SJCRH30 (cell line): Measurements from ENCODE around the gene NKAIN4. TPM values are rescaled to one million over a fixed set of nuclear protein-coding genes. Genes with fewer than 3 reads are reported as not detected.

Experiments used
- DNase-seq, 2 experiments: peaks; one replicate each; pipeline ENCODE4 v3.0.0-alpha.2; 2015 to 2020
- H3K27ac ChIP-seq: fragments of 250-450 bp; sonication (Bioruptor Pico); 2 replicates; pipeline ENCODE4 v1.5.1; 2020; ENCODE audit warnings: mild to moderate bottlenecking, moderate library complexity
- H3K27me3 ChIP-seq: fragments of 250-450 bp; sonication (Bioruptor Pico); 2 replicates; pipeline ENCODE4 v1.5.1; 2020; ENCODE audit warnings: mild to moderate bottlenecking, moderate library complexity
- H3K36me3 ChIP-seq: fragments of 250-450 bp; sonication (Bioruptor Pico); 2 replicates; pipeline ENCODE4 v1.5.1; 2020; ENCODE audit warnings: mild to moderate bottlenecking, moderate library complexity
- H3K4me1 ChIP-seq: fragments of 250-450 bp; sonication (Bioruptor Pico); 2 replicates; pipeline ENCODE4 v1.5.1; 2020; ENCODE audit warnings: mild to moderate bottlenecking, moderate library complexity
- H3K4me3 ChIP-seq: fragments of 250-450 bp; sonication (Bioruptor Pico); 2 replicates; pipeline ENCODE4 v1.5.1; 2020; ENCODE audit warnings: mild to moderate bottlenecking, moderate library complexity
- H3K9me3 ChIP-seq: fragments of 250-450 bp; sonication (Bioruptor Pico); replicated peaks from 2 replicates; pipeline ENCODE4 v1.5.1; 2020; ENCODE audit warnings: mild to moderate bottlenecking, moderate library complexity
- total RNA-seq: library from RNA; depleted of rRNA; stranded (reverse); fragments of >200 nt; shearing (Covaris generic); gene quantifications from 2 replicates; pipeline ENCODE4 v1.2.3, GENCODE V29; 2014

The NKAIN4 gene
- total RNA-seq, 1 experiment from 2014 or later: 15.5 TPM

DNA sequence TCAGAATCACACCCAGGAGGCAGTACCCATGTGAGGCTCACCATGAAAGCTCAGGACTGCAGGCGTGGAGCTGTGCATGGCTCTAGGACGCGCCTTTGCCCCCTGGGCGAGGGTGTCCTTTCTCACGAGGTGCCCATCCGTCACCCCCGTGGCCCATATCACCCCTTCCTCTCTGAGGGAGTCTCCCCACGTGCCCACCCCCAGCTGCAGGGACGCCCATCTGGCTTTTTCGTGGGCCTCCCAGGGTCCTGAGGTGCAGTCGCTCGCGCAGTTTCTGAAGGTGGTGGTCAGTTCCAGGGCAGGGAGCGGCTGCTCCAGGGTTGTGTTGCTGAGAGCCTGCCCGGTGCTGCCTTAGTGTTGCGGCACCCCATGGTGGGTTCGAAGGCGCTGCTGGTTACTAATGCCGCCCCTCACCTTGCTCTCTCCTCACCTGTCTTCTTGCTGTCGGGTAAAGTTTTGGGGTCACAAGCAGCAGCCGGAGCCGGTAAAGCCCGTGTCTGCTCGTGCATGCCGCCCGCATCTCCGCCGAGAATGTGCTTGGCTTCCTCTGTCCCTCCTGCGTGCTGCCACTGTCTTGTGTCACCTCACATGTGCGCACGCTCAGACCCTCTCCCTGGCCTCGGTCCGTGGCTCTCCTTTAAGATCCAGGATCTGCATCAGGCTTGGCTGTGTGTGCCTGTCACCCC lies 29.3 kb upstream of the NKAIN4 start:
- DNase-seq: no peak
- H3K4me1 ChIP-seq: no peaks in the 10 kb centered on the region
- peaks cover 60% of the 10 kb centered on the region for H3K36me3 ChIP-seq
- no peaks in the 10 kb centered on the region for H3K9me3 ChIP-seq
- no peaks in the 10 kb centered on the region for H3K27me3 ChIP-seq
- H3K4me3 ChIP-seq: no peak overlapping the region
- no peak overlapping the region for H3K27ac ChIP-seq

DNA sequence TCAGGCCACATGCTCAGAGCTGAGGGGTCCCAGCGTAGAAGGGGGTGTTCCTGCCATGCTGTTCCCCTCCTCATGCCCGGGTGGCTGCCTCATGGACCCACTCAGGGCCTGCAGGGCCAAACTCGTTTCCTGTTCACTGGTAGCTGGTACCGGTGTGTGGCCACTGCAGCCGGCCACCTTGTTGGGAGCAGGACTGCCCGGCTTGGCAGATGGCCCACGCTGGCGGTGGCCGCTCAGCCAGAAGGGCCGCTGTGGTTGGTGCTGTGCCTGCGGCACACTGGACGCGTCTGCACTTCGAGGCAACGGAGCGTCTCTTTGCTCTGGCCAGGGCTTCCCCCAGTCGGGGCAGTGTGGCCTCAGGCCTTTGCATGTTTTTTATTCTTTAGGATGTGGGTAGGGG lies 28.7 kb upstream of the NKAIN4 start:
- no peak overlapping the region for H3K4me3 ChIP-seq
- no peaks in the 10 kb centered on the region for H3K27me3 ChIP-seq
- DNase-seq: no peak
- no peaks in the 10 kb centered on the region for H3K9me3 ChIP-seq
- no peak overlapping the region for H3K27ac ChIP-seq
- no peaks in the 10 kb centered on the region for H3K4me1 ChIP-seq
- H3K36me3 ChIP-seq: peaks cover 58% of the 10 kb centered on the region

GRCh38 chr20:63281742-63282665 lies 27.7 kb upstream of the NKAIN4 start:
- Histone ChIP-seq H3K4me1 (no peaks in the 10 kb centered on the region), H3K4me3 (no peak overlapping the region), H3K9me3 (no peaks in the 10 kb centered on the region), H3K27me3 (no peaks in the 10 kb centered on the region), H3K27ac (no peak overlapping the region), H3K36me3 (peaks cover 61% of the 10 kb centered on the region)
- DNase-seq: no peak

GRCh38 chr20:63280929-63281545 lies 26.8 kb upstream of the NKAIN4 start:
- no peak overlapping the region for H3K4me3 ChIP-seq
- DNase-seq: no peak
- H3K27me3 ChIP-seq: no peaks in the 10 kb centered on the region
- peaks cover 71% of the 10 kb centered on the region for H3K36me3 ChIP-seq
- no peak overlapping the region for H3K27ac ChIP-seq
- H3K4me1 ChIP-seq: no peaks in the 10 kb centered on the region
- no peaks in the 10 kb centered on the region for H3K9me3 ChIP-seq

DNA sequence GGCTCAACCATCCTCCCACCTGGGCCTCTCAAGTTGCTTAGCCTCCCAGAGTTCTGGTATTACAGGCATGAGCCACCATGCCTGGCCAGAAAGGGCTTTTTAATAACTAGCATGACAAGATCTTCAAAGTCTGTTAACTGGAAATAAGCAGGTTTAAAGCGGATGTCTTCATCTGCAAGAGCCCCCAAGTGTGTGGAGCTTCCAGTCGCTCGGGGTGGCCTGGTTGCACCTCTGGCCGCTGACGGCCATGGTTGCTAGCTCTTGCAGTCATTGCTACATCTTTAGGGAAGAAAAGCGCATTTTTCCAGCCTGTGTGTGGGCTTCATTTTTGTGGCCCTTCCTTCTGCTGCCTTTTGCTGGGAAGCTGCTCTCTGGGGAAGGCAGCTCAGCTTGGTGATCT lies 26.1 kb upstream of the NKAIN4 start:
- no peak for DNase-seq
- no peaks in the 10 kb centered on the region for H3K27me3 ChIP-seq
- H3K9me3 ChIP-seq: no peaks in the 10 kb centered on the region
- H3K27ac ChIP-seq: no peak overlapping the region
- H3K4me3 ChIP-seq: no peak overlapping the region
- no peaks in the 10 kb centered on the region for H3K4me1 ChIP-seq
- peaks cover 68% of the 10 kb centered on the region for H3K36me3 ChIP-seq

DNA sequence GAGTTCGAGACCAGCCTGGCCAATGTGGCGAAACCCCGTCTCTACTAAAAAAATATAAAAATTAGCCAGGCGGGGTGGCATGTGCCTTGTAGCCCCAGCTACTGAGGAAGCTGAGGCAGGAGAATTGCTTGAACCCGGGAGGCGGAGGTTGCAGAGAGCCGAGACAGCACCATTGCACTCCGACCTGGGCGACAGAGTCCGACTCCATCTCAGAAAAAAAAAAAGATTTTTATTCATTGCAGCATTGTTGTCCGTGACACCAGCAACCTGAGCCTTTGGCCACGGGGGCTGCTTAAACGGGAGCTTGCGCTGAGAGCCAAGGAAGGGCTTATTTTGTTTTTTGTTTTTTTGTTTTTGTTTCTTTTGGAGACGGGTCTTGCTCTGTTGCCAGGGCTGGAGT lies 25.7 kb upstream of the NKAIN4 start:
- H3K27ac ChIP-seq: no peak overlapping the region
- H3K27me3 ChIP-seq: no peaks in the 10 kb centered on the region
- no peak for DNase-seq
- no peaks in the 10 kb centered on the region for H3K4me1 ChIP-seq
- H3K4me3 ChIP-seq: no peak overlapping the region
- H3K9me3 ChIP-seq: no peaks in the 10 kb centered on the region
- H3K36me3 ChIP-seq: peaks cover 63% of the 10 kb centered on the region

DNA sequence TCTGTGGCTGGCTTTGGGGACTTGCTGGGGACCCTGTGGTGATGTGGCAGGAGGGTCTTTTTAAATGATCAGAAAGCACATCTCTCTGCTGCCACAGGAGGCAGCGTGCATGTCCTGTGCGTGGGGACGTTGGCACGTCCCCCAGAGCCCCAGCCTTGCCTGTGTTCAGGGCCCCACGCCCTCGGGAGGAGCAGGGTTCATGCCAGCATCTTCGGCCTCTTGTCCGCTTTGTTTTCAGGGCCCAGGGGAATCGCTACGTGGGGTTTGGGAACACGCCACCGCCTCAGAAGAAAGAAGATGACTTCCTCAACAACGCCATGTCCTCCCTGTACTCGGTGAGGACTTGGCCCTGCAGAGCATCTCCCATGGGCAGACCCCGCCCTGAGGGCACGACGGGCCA lies 24.4 kb upstream of the NKAIN4 start:
- peaks cover 62% of the 10 kb centered on the region for H3K36me3 ChIP-seq
- H3K4me1 ChIP-seq: peaks cover 3% of the 10 kb centered on the region
- no peak for DNase-seq
- H3K27ac ChIP-seq: no peak overlapping the region
- no peaks in the 10 kb centered on the region for H3K9me3 ChIP-seq
- no peaks in the 10 kb centered on the region for H3K27me3 ChIP-seq
- no peak overlapping the region for H3K4me3 ChIP-seq

- Histone ChIP-seq H3K27ac (no peak overlapping the region), H3K27me3 (no peaks in the 10 kb centered on the region), H3K36me3 (peaks cover 52% of the 10 kb centered on the region), H3K4me3 (no peak overlapping the region), H3K4me1 (peaks cover 7% of the 10 kb centered on the region), H3K9me3 (no peaks in the 10 kb centered on the region)
- DNase-seq: no peak
Measured at GRCh38 chr20:63277466-63278272, 23.4 kb upstream of the NKAIN4 start.

DNA sequence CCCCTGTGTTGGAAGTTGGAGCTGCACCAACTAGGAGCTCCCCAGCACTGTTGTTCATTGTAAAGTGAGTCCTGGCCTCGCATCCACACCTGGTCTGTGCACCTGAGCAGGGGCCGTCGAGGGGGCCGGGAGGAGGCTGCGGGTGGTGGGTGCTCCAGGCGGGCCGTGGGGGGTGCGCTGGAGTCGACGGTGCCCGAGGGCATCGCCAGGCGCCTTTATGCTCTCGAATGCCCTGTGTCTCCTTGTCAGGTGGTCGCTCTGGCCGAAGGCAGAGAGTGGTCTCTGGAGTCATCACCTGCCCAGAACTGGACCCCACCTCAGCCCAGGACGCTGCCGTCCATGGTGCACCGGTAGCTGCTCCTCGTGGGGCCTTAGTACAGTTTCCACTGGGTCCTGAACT lies 22.7 kb upstream of the NKAIN4 start:
- H3K36me3 ChIP-seq: peaks cover 50% of the 10 kb centered on the region
- DNase-seq: no peak

DNA sequence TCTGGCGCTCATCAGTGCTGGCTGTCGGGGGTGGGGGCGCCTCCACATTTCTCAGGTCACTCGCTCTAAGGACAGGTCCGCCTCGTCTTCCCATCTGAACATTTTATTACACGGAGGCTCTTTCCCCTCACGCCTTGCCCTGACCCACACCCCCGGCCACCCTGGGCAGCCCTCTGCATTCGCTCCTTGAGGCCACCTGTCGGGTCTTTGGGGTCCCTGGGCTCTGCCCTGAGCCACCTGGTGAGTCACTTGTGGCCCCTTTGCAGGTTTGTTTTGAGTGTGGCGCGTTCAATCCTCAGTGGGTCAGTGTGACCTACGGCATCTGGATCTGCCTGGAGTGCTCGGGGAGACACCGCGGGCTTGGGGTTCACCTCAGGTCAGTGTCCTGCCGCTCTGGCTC lies 21.6 kb upstream of the NKAIN4 start:
- no peak for DNase-seq
- Histone ChIP-seq H3K36me3 (peaks cover 47% of the 10 kb centered on the region), H3K4me1 (peaks cover 19% of the 10 kb centered on the region), H3K27me3 (no peaks in the 10 kb centered on the region), H3K9me3 (no peaks in the 10 kb centered on the region), H3K27ac (no peak overlapping the region), H3K4me3 (no peak overlapping the region)

More for the DNA sequence above, 22.7 kb upstream of the NKAIN4 start:
- Histone ChIP-seq H3K4me3 (no peak overlapping the region), H3K9me3 (no peaks in the 10 kb centered on the region), H3K4me1 (peaks cover 8% of the 10 kb centered on the region), H3K27ac (no peak overlapping the region), H3K27me3 (no peaks in the 10 kb centered on the region)

- Histone ChIP-seq H3K36me3 (peaks cover 35% of the 10 kb centered on the region), H3K4me1 (peaks cover 26% of the 10 kb centered on the region), H3K27ac (no peak overlapping the region)
Measured at GRCh38 chr20:63274381-63275228, 20.3 kb upstream of the NKAIN4 start.

GRCh38 chr20:63273635-63274380 lies 19.5 kb upstream of the NKAIN4 start:
- peaks cover 34% of the 10 kb centered on the region for H3K4me1 ChIP-seq
- peak overlapping the region; percentile 90 for H3K4me3 ChIP-seq
- H3K27ac ChIP-seq: no peak overlapping the region
- no peaks in the 10 kb centered on the region for H3K27me3 ChIP-seq
- H3K9me3 ChIP-seq: no peaks in the 10 kb centered on the region
- DNase-seq: no peak
- H3K36me3 ChIP-seq: peaks cover 28% of the 10 kb centered on the region

More at GRCh38 chr20:63274381-63275228, 20.3 kb upstream of the NKAIN4 start:
- Histone ChIP-seq H3K4me3 (no peak overlapping the region), H3K9me3 (no peaks in the 10 kb centered on the region), H3K27me3 (no peaks in the 10 kb centered on the region)
- no peak for DNase-seq

DNA sequence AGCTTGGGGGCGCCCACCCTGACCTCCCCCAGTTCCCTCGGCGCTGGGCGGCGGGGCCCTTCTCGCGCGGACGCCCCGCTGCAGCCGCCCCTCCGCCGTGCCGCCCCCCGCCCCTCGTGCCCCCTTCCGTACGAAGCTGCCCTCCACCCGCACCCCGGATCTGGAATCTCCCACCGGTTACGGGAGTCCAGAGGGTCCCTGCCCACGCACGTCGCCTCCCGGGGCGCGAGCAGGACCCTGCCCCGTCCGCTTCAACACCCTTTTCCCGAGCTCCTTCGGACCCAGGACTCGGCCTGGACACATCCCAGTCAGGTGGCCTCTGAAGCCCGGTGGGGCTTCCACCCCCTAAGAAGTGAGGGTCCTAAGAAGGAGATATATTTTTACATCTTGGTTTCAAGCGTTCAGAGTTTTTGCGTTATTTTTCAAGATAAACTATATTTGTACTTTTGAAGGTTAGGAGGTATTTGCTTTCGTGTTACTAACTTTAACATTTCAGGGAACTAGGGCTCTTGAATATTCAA lies 18.9 kb upstream of the NKAIN4 start:
- H3K4me1 ChIP-seq: peaks cover 41% of the 10 kb centered on the region
- H3K4me3 ChIP-seq: peak overlapping the region; percentile 90
- H3K36me3 ChIP-seq: peaks cover 23% of the 10 kb centered on the region
- H3K27ac ChIP-seq: no peak overlapping the region
- no peaks in the 10 kb centered on the region for H3K9me3 ChIP-seq
- no peaks in the 10 kb centered on the region for H3K27me3 ChIP-seq
- DNase-seq: no peak
